Stimulated activated naive CD8-positive, alpha-beta T cell treated with anti-CD3 and anti-CD28 coated beads, Interleukin-15, Interleukin-2, amounts not matched to agents 100 ng/mL and 50 ng/mL, for 24 hours (primary cell): ENCODE data around the gene MMP15.
"Not testable (repeated sequence)": the region's sequence is repeated elsewhere in the genome, so short reads cannot be mapped to it uniquely, and the experiment has no call there.

Experiments used
- H3K27ac Mint-ChIP-seq: one replicate; pipeline ENCODE4 v1.8.0; 2021; ENCODE audit warnings: mild to moderate bottlenecking, mixed read lengths
- H3K27me3 Mint-ChIP-seq: one replicate; pipeline ENCODE4 v1.8.0; 2021; ENCODE audit warnings: mixed read lengths
- H3K36me3 Mint-ChIP-seq: one replicate; pipeline ENCODE4 v1.8.0; 2021; ENCODE audit warnings: low read depth, mixed read lengths
- H3K4me1 Mint-ChIP-seq: one replicate; pipeline ENCODE4 v1.8.0; 2021; ENCODE audit warnings: low read depth, mixed read lengths
- H3K4me3 Mint-ChIP-seq: one replicate; pipeline ENCODE4 v1.8.0; 2021; ENCODE audit warnings: mild to moderate bottlenecking, mixed read lengths
- H3K9me3 Mint-ChIP-seq: one replicate; pipeline ENCODE4 v1.8.0; 2021; ENCODE audit warnings: mixed read lengths

The MMP15 gene

GRCh38 chr16:58000706-58001676 is 24.6 kb upstream of the MMP15 start, which contains the start of gene USB1:
USB1 (plus strand) TSS chr16:58001407; CDS start chr16:58001484, 77 bp downstream.
- peak within 1 kb of the TSS; percentile 88 for H3K27ac Mint-ChIP-seq
- peaks cover 61% of the 10 kb centered on the region for H3K4me1 Mint-ChIP-seq
- H3K9me3 Mint-ChIP-seq = no peaks in the 10 kb centered on the region
- peaks cover 28% of the 10 kb centered on the region for H3K36me3 Mint-ChIP-seq
- H3K27me3 Mint-ChIP-seq = no peaks in the 10 kb centered on the region
- peak within 1 kb of the TSS; percentile 92 for H3K4me3 Mint-ChIP-seq

GRCh38 chr16:58001781-58002415 is 23.7 kb upstream of the MMP15 start:
- H3K27me3 Mint-ChIP-seq = no peaks in the 10 kb centered on the region
- H3K36me3 Mint-ChIP-seq = peaks cover 34% of the 10 kb centered on the region
- H3K4me3 Mint-ChIP-seq = peak overlapping the region; percentile 92
- H3K9me3 Mint-ChIP-seq = no peaks in the 10 kb centered on the region
- H3K27ac Mint-ChIP-seq = peak overlapping the region; percentile 88
- peaks cover 59% of the 10 kb centered on the region for H3K4me1 Mint-ChIP-seq

- no peak overlapping the region for H3K27ac Mint-ChIP-seq
- peaks cover 55% of the 10 kb centered on the region for H3K4me1 Mint-ChIP-seq
- no peaks in the 10 kb centered on the region for H3K27me3 Mint-ChIP-seq
- H3K4me3 Mint-ChIP-seq = peak overlapping the region; percentile 92
- H3K9me3 Mint-ChIP-seq = no peaks in the 10 kb centered on the region
- peaks cover 37% of the 10 kb centered on the region for H3K36me3 Mint-ChIP-seq
Measured at GRCh38 chr16:58002416-58002800, 23.1 kb upstream of the MMP15 start.

- Mint-ChIP-seq H3K9me3 (no peaks in the 10 kb centered on the region), H3K27me3 (no peaks in the 10 kb centered on the region), H3K36me3 (peaks cover 39% of the 10 kb centered on the region), H3K4me3 (no peak overlapping the region), H3K4me1 (peaks cover 51% of the 10 kb centered on the region), H3K27ac (no peak overlapping the region)
Measured at GRCh38 chr16:58002936-58003335, 22.6 kb upstream of the MMP15 start.

- Mint-ChIP-seq H3K4me1 (peaks cover 34% of the 10 kb centered on the region), H3K36me3 (peaks cover 44% of the 10 kb centered on the region)
- not testable (repeated sequence) for H3K4me3 Mint-ChIP-seq, H3K9me3 Mint-ChIP-seq, H3K27me3 Mint-ChIP-seq, H3K27ac Mint-ChIP-seq
Measured at GRCh38 chr16:58004736-58005135, 20.8 kb upstream of the MMP15 start.

- H3K36me3 Mint-ChIP-seq = peaks cover 42% of the 10 kb centered on the region
- H3K4me1 Mint-ChIP-seq = peaks cover under 1% of the 10 kb centered on the region
- H3K4me3 Mint-ChIP-seq = no peak overlapping the region
- no peak overlapping the region for H3K27ac Mint-ChIP-seq
- no peaks in the 10 kb centered on the region for H3K27me3 Mint-ChIP-seq
- H3K9me3 Mint-ChIP-seq = no peaks in the 10 kb centered on the region
Measured at GRCh38 chr16:58009856-58010416, 15.6 kb upstream of the MMP15 start.

- no peaks in the 10 kb centered on the region for H3K9me3 Mint-ChIP-seq
- peaks cover 39% of the 10 kb centered on the region for H3K36me3 Mint-ChIP-seq
Measured at GRCh38 chr16:58010886-58011285, 14.7 kb upstream of the MMP15 start.

GRCh38 chr16:58011652-58012051 is 13.9 kb upstream of the MMP15 start:
- Mint-ChIP-seq H3K9me3 (no peaks in the 10 kb centered on the region), H3K36me3 (peaks cover 35% of the 10 kb centered on the region), H3K4me1 (no peaks in the 10 kb centered on the region), H3K27me3 (no peaks in the 10 kb centered on the region), H3K27ac (no peak overlapping the region), H3K4me3 (no peak overlapping the region)

More at GRCh38 chr16:58010886-58011285, 14.7 kb upstream of the MMP15 start:
- no peak overlapping the region for H3K4me3 Mint-ChIP-seq
- H3K27ac Mint-ChIP-seq = no peak overlapping the region
- no peaks in the 10 kb centered on the region for H3K4me1 Mint-ChIP-seq
- H3K27me3 Mint-ChIP-seq = no peaks in the 10 kb centered on the region

GRCh38 chr16:58012481-58012880 is 13.1 kb upstream of the MMP15 start:
- H3K27ac Mint-ChIP-seq = no peak overlapping the region
- peaks cover 29% of the 10 kb centered on the region for H3K36me3 Mint-ChIP-seq
- H3K4me1 Mint-ChIP-seq = no peaks in the 10 kb centered on the region
- H3K27me3 Mint-ChIP-seq = no peaks in the 10 kb centered on the region
- H3K9me3 Mint-ChIP-seq = no peaks in the 10 kb centered on the region
- no peak overlapping the region for H3K4me3 Mint-ChIP-seq

- H3K4me1 Mint-ChIP-seq = no peaks in the 10 kb centered on the region
- H3K9me3 Mint-ChIP-seq = no peaks in the 10 kb centered on the region
- peaks cover 24% of the 10 kb centered on the region for H3K36me3 Mint-ChIP-seq
- no peak overlapping the region for H3K27ac Mint-ChIP-seq
- no peak overlapping the region for H3K4me3 Mint-ChIP-seq
- H3K27me3 Mint-ChIP-seq = no peaks in the 10 kb centered on the region
Measured at GRCh38 chr16:58013201-58013956, 12.2 kb upstream of the MMP15 start.

GRCh38 chr16:58016840-58017446 is 8.6 kb upstream of the MMP15 start:
- Mint-ChIP-seq H3K27ac (no peak overlapping the region), H3K27me3 (no peaks in the 10 kb centered on the region), H3K4me1 (peaks cover 6% of the 10 kb centered on the region), H3K9me3 (no peaks in the 10 kb centered on the region), H3K4me3 (no peak overlapping the region), H3K36me3 (no peaks in the 10 kb centered on the region)

- no peak overlapping the region for H3K4me3 Mint-ChIP-seq
- no peaks in the 10 kb centered on the region for H3K36me3 Mint-ChIP-seq
- H3K9me3 Mint-ChIP-seq = no peaks in the 10 kb centered on the region
- peaks cover 6% of the 10 kb centered on the region for H3K4me1 Mint-ChIP-seq
- no peak overlapping the region for H3K27ac Mint-ChIP-seq
- no peaks in the 10 kb centered on the region for H3K27me3 Mint-ChIP-seq
Measured at GRCh38 chr16:58018803-58019202, 6.8 kb upstream of the MMP15 start.

- Mint-ChIP-seq H3K27me3 (peaks cover 7% of the 10 kb centered on the region), H3K36me3 (no peaks in the 10 kb centered on the region)
Measured at GRCh38 chr16:58019866-58020538, 5.6 kb upstream of the MMP15 start.

More at GRCh38 chr16:58019866-58020538, 5.6 kb upstream of the MMP15 start:
- H3K27ac Mint-ChIP-seq = no peak overlapping the region
- no peak overlapping the region for H3K4me3 Mint-ChIP-seq
- H3K9me3 Mint-ChIP-seq = no peaks in the 10 kb centered on the region
- peaks cover 12% of the 10 kb centered on the region for H3K4me1 Mint-ChIP-seq
